Limb (tissue), 2 donors: ENCODE data around the gene OR6C65.
A peak's percentile ranks its signal among the peaks of the same experiment; 100 is the strongest.
"Not testable (repeated sequence)": the region's sequence is repeated elsewhere in the genome, so short reads cannot be mapped to it uniquely, and the experiment has no call there.

ENCODE experiments used
- DNase-seq, 2 donors: peaks; one replicate each; pipeline ENCODE4 v3.0.0-alpha.2; 2016; ENCODE audit errors: extremely low spot score in 2 of 2

The OR6C65 gene

DNA sequence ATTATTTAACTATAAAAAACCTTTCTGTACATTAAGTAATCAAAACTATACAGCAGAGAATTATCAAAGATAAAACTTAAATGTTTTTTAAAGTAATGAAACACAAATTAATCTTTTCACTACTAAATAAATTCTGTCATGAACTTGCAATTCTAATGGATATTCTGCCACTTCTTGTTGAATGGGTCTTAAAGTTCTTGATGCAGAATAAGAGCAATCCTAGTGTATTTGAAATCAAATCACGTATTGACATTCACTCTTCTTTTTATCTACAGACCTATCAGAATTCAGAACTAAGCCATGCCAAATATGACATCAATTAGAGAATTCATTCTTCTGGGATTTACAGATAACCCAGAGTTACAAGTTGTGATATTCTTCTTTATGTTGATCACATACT is at the start of gene OR6C65:
OR6C65 (plus strand) TSS at position 301 of the 400 bp plus-strand sequence; CDS start at position 301, 0 bp downstream.
- no peak for DNase-seq

DNA sequence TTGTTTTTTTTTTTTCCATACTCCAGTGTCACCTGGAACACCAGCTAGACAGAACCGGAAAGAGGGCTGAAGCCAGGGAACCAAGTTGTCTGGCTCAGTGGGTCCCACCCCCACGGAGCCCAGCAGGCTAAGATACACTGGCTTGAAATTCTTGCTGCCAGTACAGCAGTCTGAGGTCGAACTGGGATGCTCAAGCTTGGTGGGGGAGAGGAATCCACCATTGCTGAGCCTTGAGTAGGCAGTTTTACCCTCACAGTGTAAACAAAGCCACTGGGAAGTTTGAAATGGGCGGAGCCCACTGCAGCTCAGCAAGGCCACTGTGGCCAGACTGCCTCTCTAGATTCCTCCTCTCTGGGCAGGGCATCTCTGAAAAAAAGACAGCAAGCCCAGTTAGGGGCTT is 45.0 kb upstream of the OR6C65 start:
- DNase-seq, result not testable (repeated sequence)

DNA sequence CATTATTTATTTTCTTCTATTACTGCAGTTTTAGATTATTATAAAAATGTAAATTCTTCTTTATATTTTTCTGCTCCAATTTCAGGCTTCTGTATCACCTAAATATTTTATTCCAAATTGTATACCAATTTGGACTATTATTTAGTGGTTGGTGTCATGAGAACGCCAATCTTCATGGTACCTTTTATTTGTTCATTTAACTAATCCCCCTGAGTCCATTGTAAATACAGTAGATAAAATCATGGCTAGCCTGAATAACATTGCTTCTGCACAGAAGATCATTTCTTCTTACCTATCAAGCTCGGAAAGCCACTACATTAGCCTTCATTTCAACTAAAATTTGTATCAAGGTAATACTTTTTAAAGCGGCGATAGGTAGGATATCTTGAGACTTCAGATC is 37.7 kb upstream of the OR6C65 start, which contains the start of gene OR6C75:
OR6C75 (plus strand) TSS at position 301 of the 400 bp plus-strand sequence. CDS start 2,136 bp downstream, outside the sequence.
- DNase-seq, result no peak

DNA sequence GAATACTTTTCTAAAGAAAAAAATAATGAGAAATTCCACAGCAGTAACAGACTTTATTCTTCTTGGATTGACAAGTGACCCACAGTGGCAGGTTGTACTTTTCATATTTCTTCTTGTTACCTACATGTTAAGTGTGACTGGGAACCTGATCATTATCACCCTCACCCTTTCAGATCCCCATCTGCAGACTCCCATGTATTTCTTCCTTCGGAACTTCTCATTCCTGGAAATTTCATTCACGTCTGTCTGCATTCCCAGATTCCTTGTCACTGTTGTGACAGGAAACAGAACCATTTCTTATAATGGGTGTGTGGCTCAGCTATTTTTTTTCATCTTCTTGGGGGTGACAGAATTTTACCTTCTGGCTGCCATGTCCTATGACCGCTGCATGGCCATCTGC is 35.2 kb upstream of the OR6C65 start:
- no peak for DNase-seq

DNA sequence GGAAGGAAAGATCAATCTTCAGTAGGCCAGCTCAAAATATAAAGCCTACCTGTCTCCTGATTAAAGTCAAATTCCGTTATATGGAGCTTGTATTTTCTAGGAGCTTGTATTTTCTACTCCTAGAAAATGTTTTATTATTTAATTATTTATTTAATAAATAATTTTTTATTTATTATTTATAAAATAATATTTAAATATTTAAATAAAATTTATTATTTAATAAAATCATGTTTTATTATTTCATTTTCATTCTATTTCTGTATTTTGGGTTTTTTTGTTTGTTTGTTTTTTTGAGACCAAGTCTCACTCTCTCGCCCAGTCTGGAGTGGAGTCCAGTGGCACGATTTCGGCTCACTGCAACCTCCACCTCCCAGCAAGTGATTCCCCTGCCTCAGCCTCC is 27.8 kb upstream of the OR6C65 start:
- no peak for DNase-seq

DNA sequence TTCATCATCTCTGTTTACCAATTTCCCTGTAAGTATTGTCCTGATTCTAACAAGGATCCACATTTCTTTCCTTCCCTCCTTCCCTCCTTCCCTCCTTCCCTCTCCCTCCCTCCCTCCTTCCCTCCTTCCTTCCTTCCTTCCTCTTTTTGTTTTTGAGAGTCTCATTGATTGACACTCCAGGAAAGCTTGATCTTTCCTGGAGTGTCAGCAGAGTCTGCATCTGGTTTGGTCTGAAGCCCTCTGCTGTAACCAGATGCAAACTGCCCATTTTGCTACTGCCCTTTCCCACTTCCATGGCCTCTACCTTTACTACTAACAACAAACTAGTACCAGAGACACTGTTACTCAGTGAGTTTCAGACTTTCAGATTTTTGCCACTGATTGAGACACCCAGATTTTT is 14.4 kb upstream of the OR6C65 start:
- DNase-seq, result no peak

DNA sequence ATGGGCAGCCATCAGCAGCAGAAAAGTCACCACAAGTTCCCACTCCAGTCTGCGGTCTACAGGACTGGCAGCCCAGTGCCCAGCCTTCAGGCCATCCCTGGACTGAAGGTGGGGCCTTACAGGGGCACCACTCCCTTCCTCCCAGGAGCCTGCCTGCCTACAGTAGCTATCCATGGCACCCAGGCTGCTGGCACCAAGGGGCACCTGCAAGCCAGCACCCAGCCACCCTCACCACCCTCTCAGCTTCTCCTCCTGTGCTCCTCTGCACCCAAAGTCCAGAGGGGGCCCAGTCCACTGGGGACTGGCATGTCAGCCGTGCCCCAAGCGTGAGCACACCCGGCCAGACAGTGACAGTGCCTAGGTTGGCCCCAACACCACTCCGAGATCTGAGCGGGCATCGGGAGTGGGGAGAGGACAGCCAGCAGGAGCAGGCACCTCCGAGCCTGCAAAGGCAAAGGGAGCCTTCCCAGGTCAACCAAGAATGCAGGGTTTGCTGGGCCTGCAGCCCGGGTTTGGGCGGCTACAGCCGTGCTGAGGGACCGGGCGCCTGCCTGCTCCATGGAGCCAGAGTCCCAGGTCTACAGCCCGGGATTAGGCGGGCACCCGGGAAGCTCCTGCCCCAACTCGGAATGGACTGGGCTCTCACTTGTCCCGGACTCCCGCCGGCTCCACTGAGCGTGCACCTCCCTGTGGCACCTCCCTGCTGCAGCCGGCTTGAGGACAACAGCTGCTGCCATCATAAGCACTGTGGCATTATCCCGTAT is 8.1 kb upstream of the OR6C65 start:
- peak in 1 of 2 donors; percentile 17 for DNase-seq

DNA sequence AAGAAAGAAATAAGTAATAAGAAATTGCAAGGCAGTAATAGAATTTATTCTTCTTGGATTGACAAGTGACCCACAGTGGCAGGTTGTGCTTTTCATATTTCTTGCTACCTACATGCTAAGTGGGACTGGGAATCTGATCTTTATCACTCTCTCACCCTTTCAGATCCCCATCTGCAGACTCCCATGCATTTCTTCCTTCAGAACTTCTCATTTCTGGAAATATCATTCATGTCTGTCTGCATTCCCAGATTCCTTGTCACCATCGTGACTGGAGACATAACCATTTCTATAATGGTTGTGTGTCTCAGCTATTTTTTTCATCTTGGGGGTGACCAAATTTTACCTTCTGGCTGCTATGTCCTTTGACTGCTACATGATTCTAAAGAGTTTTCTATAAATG is 4.0 kb upstream of the OR6C65 start:
- DNase-seq, result no peak

DNA sequence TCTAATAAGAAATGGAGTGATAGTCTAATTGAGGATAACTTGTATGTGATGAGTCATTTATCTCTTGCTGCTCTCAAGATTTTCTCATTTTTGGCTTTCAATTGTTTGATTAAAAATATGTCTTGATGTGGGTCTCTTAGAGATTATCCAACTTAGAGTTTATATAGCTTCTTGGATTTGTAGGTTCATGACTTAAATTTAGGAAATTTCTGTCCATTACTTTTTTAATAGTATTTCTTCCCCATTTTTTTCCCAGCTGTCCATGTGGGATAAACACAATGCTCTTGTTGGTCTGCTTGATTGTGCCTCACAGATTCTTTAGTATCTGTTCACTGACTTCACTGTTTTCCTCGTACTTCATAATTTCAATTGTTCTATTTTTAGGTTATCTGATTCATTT is 7.5 kb downstream of the OR6C65 start:
- DNase-seq, result no peak

DNA sequence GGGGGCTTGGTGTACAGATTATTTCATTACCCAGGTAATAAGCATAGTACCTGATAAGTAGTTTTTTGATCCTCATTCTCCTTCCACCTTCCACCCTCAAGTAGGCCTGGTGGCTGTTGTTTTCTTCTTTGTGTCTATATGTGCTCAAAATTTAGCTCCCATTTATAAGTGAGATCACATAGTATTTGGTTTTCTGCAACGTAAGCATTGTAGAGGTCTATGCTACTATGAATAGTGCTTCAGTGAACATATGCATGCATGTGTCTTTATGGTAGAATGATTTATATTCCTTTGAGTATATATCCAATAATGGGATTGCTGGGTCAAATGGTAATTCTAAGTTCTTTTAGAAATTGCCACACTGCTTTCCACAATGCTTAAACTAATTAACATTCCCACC is 8.8 kb downstream of the OR6C65 start:
- DNase-seq, result not testable (repeated sequence)

DNA sequence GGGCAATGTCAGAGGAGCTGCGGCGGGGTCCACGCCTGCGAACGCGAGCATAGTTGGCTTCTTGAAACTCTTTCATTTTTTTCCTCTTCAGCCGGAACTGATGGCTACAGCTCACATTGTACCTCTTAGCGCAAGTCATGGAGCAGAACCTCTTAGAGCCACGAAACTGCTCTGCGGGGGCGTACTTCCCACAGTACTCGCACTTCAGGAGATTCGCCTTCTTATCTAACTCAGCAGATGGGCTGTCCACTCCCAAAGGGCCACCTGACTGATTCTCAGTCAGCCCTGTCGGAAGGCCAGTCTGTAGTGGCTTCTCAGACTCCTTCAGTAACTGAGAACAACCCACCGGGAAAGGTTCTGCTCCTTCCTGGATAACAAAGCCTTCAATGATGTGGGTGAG is 11.8 kb downstream of the OR6C65 start:
- DNase-seq, result not testable (repeated sequence)

DNA sequence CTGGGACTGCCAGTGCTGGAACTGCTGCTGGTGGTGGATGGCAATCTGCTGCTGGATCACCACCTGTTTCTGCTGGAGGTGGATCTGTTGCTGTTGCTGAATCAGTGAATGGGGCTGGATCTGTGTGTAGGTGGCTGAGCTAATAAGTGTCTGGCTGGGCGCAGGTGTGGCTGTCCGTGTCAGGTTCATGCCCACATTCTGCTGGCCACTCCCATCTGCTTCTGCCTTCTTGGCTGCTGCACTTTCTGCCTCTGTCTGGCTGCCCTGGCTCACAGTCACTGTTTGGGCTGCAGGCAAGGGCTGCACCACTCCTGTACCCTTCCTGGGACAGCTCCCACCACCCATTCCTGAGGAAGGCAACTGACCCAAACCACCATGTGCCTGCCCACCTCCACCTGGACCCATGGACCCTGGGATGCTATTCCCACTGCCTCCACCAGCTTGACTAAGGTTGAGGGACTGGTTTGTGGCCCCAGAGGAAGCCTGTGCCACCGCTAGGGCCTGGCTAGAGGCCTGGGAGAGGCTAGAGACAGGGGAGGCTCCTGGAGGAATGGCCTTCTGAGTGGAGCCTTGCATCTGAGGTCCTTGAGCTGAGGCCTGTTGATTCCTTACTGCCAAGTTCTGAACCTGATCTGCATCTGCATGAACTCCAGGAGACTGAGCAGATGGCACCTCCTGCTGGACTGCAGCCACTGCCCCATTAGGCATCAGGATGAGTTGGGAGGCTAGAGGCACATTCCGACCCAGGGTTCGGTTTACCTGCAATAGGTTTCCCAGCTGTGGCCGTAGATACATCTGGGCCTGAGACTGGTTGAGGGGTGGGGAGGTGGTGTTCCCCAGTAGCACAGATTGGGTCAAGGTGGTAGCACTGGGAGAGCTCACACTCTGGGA is 13.4 kb downstream of the OR6C65 start:
- DNase-seq, result not testable (repeated sequence)

DNA sequence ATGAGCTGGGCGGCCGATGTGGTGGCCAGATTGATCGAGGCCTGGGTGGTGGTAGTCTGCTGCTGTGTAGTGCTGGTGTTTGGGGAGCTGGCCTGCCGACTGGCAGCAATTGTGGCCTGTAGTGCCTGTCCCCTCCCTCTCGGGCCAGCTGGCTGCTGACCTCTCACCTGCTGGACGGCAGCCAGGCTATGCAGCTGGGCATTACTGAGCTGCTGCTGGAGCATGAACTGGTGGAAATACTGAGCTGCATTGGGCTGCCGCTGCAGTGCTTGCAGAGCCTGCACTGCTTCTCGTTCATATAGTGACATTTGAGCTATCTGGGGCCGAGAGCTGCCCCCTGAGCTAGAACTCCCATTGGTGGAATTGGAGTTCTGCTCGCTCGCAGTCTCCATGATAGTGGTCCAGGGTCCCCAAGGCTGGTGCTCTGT is 14.1 kb downstream of the OR6C65 start:
- not testable (repeated sequence) for DNase-seq

DNA sequence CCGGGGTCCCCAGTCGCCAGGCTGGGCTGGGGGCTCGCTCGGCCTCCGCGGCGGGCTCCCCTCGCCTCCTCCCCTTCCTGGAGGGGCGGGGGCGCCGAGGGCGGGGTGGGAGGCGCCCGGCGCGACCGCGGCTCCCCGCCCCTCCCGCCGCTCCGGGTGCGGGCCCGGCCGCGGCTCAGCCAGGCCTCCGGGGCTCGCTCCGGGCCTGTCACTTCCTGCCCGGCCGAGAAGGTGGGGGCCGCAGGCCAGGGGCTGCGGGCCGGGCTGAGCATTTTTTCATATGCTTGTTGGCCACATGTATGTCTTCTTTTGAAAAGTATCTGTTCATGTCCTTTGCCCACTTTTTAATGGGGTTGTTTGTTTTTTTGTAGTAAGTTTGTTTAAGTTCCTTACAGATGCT is 14.6 kb downstream of the OR6C65 start:
- not testable (repeated sequence) for DNase-seq

DNA sequence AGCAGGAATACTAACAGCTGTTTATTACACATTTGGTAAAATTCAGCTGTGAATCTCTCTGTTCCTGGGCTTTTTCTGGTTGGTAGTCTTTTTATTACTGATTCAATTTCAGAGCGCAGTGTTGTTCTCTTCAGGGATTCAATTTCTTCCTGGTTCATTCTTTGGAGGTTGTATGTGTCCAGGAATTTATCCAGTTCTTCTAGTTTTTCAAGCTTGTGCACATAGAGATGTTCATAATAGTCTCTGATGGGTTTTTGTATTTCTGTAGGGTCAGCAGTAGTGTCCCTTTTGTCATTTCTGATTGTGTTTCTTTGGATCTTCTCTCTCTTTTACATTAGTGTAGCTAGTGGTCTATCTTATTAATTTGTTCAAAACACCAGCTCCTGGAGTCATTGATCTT is 16.6 kb downstream of the OR6C65 start:
- DNase-seq, result no peak

DNA sequence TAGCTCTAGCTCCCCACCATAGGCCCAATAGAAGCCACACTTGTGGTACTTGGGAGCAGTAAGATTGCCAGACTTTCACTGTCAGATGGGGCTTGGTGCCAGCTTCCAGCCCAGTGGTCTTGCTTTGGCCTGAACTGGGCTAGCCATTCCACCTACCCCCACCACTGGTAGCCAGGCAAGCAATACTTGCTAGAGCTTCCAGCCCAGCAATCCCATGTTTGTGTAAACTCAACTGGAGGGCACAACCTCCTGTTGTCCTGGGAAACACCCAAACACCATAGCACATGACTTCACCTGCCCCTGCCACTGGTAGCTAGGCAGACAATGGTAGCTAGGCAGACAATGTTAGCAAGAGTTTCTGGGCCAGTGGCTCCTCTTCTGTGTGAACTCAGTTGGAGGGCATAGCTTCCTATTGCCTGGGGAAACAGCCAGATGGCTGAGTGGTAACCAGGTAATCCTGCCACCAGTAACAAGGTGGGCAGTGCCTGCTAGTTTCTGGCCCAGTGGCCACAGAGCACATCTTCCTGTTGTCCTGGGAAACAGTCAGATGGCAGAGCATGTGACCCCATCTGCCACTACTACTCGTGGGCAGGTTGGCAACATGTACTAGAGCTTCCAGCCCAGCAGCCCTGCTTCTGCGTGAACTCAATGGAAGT is 20.1 kb downstream of the OR6C65 start:
- DNase-seq, result no peak

DNA sequence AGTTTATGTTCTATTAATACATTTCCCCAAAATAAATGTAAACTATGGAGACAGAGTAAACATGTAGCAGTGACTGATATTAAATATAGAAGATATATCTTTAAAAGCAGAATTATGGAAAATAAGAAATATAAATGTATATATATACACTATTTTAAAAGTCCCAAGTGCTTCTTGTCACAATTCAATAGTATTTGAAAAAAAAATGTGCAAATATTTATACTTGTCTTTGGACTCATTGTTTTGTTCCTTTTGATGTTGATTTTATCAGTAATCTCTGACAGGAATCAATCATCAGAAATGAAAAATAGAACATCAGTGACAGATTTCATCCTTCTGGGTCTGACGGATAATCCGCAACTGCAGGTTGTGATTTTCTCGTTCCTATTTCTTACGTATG is 25.6 kb downstream of the OR6C65 start, which contains the start of gene OR6C76:
OR6C76 (plus strand) TSS at position 301 of the 400 bp plus-strand sequence; CDS start at position 301, 0 bp downstream.
- no peak for DNase-seq

DNA sequence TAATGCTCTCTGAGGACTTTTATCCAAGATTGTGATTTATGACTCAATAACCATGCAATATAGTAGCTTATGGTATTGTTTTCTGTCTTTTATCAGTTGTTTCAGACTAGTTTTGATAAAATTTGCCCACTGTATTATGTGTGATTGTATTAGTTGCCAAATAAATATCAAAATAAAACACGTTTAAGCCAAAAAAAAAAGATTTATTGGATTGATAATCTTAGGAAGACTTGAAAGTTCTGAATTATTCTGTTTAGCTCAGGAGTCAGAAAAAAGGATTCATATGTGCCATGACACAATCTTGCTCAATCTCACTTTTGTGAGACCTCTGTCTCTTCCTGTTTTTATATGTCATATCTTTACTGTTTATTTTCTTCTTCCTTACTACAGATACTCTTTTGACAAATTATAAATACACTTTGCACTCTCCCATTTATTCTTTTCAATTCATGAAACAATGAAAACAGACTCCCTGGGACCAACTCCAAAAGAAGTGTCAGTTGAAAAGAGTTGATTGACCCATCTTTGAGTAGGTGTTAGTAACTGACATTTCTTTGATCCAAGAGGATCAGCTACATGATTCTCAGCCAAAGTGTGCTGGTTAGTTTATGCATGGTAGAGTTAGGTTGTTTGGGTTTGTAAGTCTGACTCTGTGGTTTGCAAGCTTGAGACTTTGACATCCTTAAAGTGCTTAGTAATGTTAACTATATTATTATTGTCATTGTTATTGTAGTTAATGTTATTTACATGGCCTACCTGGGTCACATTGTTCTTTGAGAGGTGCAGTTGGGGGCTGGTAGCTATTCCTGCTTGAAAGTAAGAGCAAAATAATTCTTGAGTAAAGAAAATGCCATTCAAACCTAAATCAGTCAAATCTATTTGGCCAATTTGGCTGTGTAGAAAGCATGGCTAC is 28.3 kb downstream of the OR6C65 start:
- no peak for DNase-seq

DNA sequence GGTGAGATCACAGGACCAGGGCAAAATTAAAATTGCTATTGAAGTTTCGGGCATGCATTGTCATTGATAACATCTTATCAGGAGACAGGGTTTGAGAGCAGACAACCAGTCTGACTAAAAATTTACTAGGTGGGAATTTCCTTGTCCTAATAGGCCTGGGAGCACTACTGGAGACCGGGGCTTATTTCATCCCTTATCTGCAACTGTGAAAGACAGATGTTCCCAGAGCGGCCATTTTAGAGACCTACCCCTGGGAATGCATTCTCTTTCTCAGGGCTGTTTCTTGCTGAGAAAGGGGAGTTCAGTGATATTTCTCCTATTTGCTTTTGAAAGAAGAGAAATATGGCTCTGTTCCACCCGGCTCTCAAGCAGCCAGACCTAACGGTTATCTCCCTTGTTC is 40.9 kb downstream of the OR6C65 start:
- DNase-seq, result not testable (repeated sequence)

DNA sequence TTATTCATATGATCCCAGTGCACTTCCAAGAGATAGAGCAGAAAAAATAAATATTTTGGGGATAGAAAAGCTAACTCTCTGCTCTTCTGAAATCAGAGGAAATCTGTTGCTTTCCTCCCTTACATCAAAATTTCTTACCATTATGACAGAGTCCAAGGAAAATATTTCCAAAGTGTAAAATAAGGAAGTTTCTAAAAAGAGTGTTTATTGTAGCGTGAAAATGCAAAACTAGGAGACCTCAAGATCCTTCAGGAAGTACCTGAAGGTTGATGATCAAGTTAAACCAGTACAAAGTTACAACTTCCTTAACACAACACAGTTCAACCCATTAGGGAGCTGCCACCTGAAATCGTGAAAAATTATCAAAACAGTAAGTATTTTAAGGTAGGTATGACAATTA is 43.4 kb downstream of the OR6C65 start, which contains the start of gene OR6C2:
OR6C2 (plus strand) TSS at position 301 of the 400 bp plus-strand sequence. CDS start 8,138 bp downstream, outside the sequence.
- DNase-seq, result no peak
